A549 (cell line): ENCODE measurements around the gene TRNP1. TPM values are rescaled to one million over a fixed set of nuclear protein-coding genes. Genes with fewer than 3 reads are reported as not detected.

ENCODE experiments used
- ATAC-seq, 2 experiments: fragments of 200-7000 bp in 1 of 2; fragments of >200 bp in 1 of 2; cut with Nextera tagmentation in 1 of 2; cut with Tn5 transposase in 1 of 2; 3 replicates each; pipeline versions ENCODE4 v1.8.0 to v1.9.1; 2018 to 2020; ENCODE audit warnings: mild to moderate bottlenecking in 1 of 2, moderate library complexity in 1 of 2
- CTCF ChIA-PET: fragments of 300-600 bp; sonication (Branson Sonifier 250); formaldehyde crosslinking; extraction: SDS; loops from one replicate; lab custom pipeline; 2021; ENCODE audit warnings: antibody characterized with exemption, inconsistent platforms; lab: Yijun Ruan, JAX
- POLR2A ChIA-PET: fragments of 350-600 bp; formaldehyde crosslinking; extraction: SDS; loops from one replicate; lab custom pipeline; 2021; ENCODE audit warnings: antibody characterized with exemption, inconsistent platforms; lab: Yijun Ruan, JAX
- DNase-seq, 2 experiments: peaks; one replicate each; pipeline versions ENCODE4 v3.0.0 to v3.0.0-alpha.2; 2011 to 2016; ENCODE audit warnings: low read depth in 1 of 2, low spot score in 1 of 2
- FAIRE-seq: peaks from 2 replicates; lab custom pipeline; 2011; peaks lifted over from hg19 to GRCh38; lab: Jason Lieb, UNC
- H3K27ac ChIP-seq, 2 experiments: fragments of >200 bp; sonication (Bioruptor Twin); formaldehyde crosslinking; 3 replicates each; pipeline ENCODE4 v1.5.1; 2016 to 2017
- H3K4me1 ChIP-seq: fragments of >200 bp; sonication (Bioruptor Twin); formaldehyde crosslinking; 3 replicates; pipeline ENCODE4 v1.6.1; 2016
- H3K4me2 ChIP-seq: fragments of >200 bp; sonication (Bioruptor Twin); formaldehyde crosslinking; 3 replicates; pipeline ENCODE4 v1.6.1; 2016
- H3K4me3 ChIP-seq: fragments of >200 bp; sonication (Bioruptor Twin); formaldehyde crosslinking; 3 replicates; pipeline ENCODE4 v1.5.1; 2016
- H3K9me3 ChIP-seq: fragments of >200 bp; sonication (Bioruptor Twin); formaldehyde crosslinking; 3 replicates; pipeline ENCODE4 v1.6.1; 2016
- CEBPB ChIP-seq, 2 experiments: fragments of >200 bp in 1 of 2; sonication (Bioruptor Twin) in 1 of 2; formaldehyde crosslinking in 1 of 2; IDR thresholded peaks; 2 replicates each; pipeline ENCODE4 v1.6.1; 2012 to 2016
- CHD4 ChIP-seq: fragments of 200-600 bp; sonication (generic); IDR thresholded peaks from 2 replicates; pipeline ENCODE4 v1.6.1; 2016; ENCODE audit warnings: antibody characterized with exemption, mild to moderate bottlenecking, borderline replicate concordance
- EHF ChIP-seq: fragments of 250-450 bp; sonication (Bioruptor Pico); IDR thresholded peaks from 2 replicates; pipeline ENCODE4 v1.5.0; 2020; ENCODE audit warnings: mild to moderate bottlenecking
- JUN ChIP-seq, 2 experiments: fragments of >200 bp; sonication (Bioruptor Twin); formaldehyde crosslinking; IDR thresholded peaks; 2 replicates in 1 of 2; 3 replicates in 1 of 2; pipeline ENCODE4 v1.6.1; 2016 to 2017
- MAFK ChIP-seq: fragments of 450-650 bp; IDR thresholded peaks from 2 replicates; pipeline ENCODE4 v1.6.1; 2014; ENCODE audit not compliant: partially characterized antibody
- POLR2AphosphoS2 ChIP-seq: conservative IDR thresholded peaks from 2 replicates; pipeline ENCODE4 v1.6.1; 2012; ENCODE audit warnings: low read length, improper control_type of control experiment, inconsistent platforms
- RARB ChIP-seq: fragments of 250-450 bp; sonication (Bioruptor Pico); IDR thresholded peaks from 2 replicates; pipeline ENCODE4 v1.8.0; 2021; ENCODE audit warnings: mild to moderate bottlenecking, moderate library complexity
- RCOR1 ChIP-seq: fragments of 150-350 bp; IDR thresholded peaks from 2 replicates; pipeline ENCODE4 v1.6.1; 2014; ENCODE audit warnings: antibody characterized with exemption, low read length, low read depth
- SREBF2 ChIP-seq: fragments of 450-650 bp; IDR thresholded peaks from 2 replicates; pipeline ENCODE4 v1.6.1; 2014; ENCODE audit warnings: mild to moderate bottlenecking, moderate library complexity
- ZFP36 ChIP-seq: fragments of 450-650 bp; IDR thresholded peaks from 2 replicates; pipeline ENCODE4 v1.6.1; 2014; ENCODE audit warnings: borderline replicate concordance; ENCODE audit not compliant: partially characterized antibody
- WGBS: methylation state at CpG from one replicate; pipeline ENCODE4 v1.1.6; 2017; ENCODE audit errors: missing lambda C conversion rate; 5-methylcytosine and 5-hydroxymethylcytosine counted together
- polyA plus RNA-seq, 4 experiments: library from polyadenylated mRNA; depleted of rRNA in 3 of 4; stranded (reverse); fragments of >200 nt; fragmentation: RNase III in 1 of 4; extraction: RNeasy Plus Mini Kit Qiagen cat#74134 plus additional on column Dnase treatment in 1 of 4; gene quantifications; 2 replicates in 3 of 4; 3 replicates in 1 of 4; pipeline ENCODE4 v1.2.3, GENCODE V29; 2011 to 2017
- TF ChIP-seq, protein P1 (sequence below): fragments of 450-650 bp; IDR thresholded peaks from 2 replicates; pipeline ENCODE4 v1.6.1; 2014; ENCODE audit warnings: antibody characterized with exemption
- TF ChIP-seq, protein P2 (sequence below): fragments of 200-600 bp; sonication (generic); IDR thresholded peaks from 2 replicates; pipeline ENCODE4 v1.6.1; 2016; ENCODE audit warnings: antibody characterized with exemption, mild to moderate bottlenecking, moderate library complexity

TRNP1 gene
- polyA plus RNA-seq, 2 of the 4 experiments (the other 2 are of a cell fraction) = 73.9 to 113 TPM

DNA sequence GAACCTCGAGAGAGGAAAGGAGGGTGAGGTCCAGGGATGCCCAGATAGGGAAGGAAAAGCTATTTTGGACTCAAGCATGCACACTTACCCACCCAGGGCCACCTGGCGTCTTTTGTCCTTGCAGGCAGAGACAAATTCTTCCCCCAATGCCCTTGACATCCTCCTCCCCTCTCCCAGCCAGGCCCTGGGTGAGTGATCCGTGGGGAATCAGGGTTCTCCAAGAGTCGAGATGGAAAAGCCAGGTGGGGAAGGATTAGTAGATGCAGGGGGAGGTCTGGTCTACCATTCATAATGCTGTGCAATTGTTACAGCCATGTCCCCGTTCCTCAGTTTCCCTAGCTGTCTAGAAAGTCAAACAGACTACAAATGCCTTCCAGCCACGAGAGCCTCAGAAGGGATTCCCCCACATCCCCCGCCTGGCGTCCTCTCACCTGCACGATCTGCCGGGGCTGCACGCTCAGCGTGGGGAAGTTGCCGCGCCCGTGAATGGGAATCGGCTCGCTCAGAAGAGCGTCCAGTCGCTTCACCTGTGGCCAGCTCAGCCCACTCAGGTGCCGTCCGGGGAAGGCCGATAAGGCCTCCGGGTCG is 18.6 kb downstream of the TRNP1 start:
- Histone ChIP-seq H3K9me3 (no peaks in the 10 kb centered on the region), H3K4me3 (peak overlapping the region; percentile 19; the same call in 2 of the 3 replicates), H3K4me2 (peak overlapping the region; percentile 76), H3K4me1 (peaks cover 53% of the 10 kb centered on the region), H3K27ac (peak overlapping the region; percentile 72 to 83)
- 0 out of 6 replicates have a peak, but pooled peaks of 1 of the 2 experiments have one; percentile 5 for ATAC-seq
- POLR2A ChIA-PET = interaction anchor here (1.0 to 1.6 kb wide), 2 partner anchors 14 to 17 kb away, joined by 3 to 5 read pairs; no protein-coding TSS in a partner anchor
- no peak for FAIRE-seq
- no peak for TF ChIP-seq CEBPB (IDR thresholded peaks at IDR 0.05)
- no peak for TF ChIP-seq JUN (IDR thresholded peaks at IDR 0.05)
- CTCF ChIA-PET = interaction anchor here (1.5 to 9.1 kb wide), 4 partner anchors 13 to 45 kb away, joined by 3 to 51 read pairs (median 28); no protein-coding TSS in a partner anchor
- 80% methylated on average over 24 of the region's 24 CpGs for WGBS
- DNase-seq = peak in 1 of 2 experiments; percentile 18

- peaks cover 25% of the 10 kb centered on the region for H3K4me1 ChIP-seq
- DNase-seq = no peak
- TF ChIP-seq JUN (IDR thresholded peaks at IDR 0.05) (no peak), CHD4 (no peak)
- TF ChIP-seq, protein P1, sequence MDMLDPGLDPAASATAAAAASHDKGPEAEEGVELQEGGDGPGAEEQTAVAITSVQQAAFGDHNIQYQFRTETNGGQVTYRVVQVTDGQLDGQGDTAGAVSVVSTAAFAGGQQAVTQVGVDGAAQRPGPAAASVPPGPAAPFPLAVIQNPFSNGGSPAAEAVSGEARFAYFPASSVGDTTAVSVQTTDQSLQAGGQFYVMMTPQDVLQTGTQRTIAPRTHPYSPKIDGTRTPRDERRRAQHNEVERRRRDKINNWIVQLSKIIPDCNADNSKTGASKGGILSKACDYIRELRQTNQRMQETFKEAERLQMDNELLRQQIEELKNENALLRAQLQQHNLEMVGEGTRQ = peak; percentile 42
- TF ChIP-seq, all 56 proteins: peak for 1
- ChIA-PET CTCF (no interaction called here), POLR2A (no interaction called here)
- Histone ChIP-seq H3K4me3 (no peak overlapping the region), H3K4me2 (no peak overlapping the region), H3K27ac (no peak overlapping the region), H3K9me3 (no peaks in the 10 kb centered on the region)
- ATAC-seq (no peak), FAIRE-seq (no peak)
- 41% methylated on average over 2 of the region's 3 CpGs for WGBS
Measured at GRCh38 chr1:27015260-27015659, 21.8 kb downstream of the TRNP1 start.

DNA sequence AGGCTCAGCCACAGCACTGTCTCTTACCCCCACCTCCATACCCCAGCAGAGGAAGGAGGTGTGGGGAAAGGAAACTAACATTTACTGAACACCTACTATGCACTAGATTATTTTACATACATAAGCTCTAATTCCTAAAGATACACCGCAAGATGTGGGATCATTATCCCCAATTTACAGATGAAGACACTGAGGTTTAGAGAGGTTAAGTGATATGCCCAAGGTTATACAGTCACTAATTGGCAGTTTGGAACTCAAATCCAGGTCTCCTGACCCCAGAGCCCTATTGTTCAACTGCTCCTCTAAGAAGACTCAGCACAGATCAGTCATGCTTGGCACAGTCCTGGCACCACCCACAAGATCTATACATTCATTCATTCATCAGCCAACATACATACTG is 22.9 kb downstream of the TRNP1 start:
- TF ChIP-seq SREBF2 = no peak
- no peak for TF ChIP-seq RCOR1
- no peak for TF ChIP-seq ZFP36
- TF ChIP-seq MAFK = no peak
- TF ChIP-seq EHF (CRISPR knock-in tag) = no peak
- CTCF ChIA-PET = interaction anchor here (0.6 to 1.6 kb wide), 5 partner anchors 9 to 695 kb away, joined by 3 to 6 read pairs (median 3); no protein-coding TSS in a partner anchor
- POLR2A ChIA-PET = no interaction called here
- Histone ChIP-seq H3K4me2 (no peak overlapping the region), H3K27ac (no peak overlapping the region), H3K9me3 (no peaks in the 10 kb centered on the region), H3K4me1 (peaks cover 14% of the 10 kb centered on the region), H3K4me3 (no peak overlapping the region)
- ATAC-seq (no peak), FAIRE-seq (no peak), DNase-seq (no peak)
- 94% methylated on average over 1 of the region's 1 CpG for WGBS

DNA sequence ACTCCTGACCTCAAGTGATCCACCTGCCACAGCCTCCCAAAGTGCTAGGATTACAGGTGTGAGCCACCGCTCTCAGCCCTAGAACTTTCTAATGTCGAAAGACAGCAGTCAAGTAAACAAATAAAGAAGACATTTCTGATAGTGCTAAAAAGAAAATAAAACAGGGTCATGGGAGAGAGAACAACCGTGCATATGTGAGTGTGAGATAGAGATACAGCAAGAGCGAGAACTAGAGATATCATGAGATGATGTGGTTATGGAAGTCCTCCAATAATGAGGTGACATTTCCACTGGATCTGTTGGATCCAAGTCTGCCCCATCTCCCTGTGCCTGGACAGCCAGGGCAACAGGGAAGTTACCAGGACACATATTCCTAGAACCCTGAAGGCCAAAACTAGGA is 23.7 kb downstream of the TRNP1 start:
- DNase-seq (no peak), FAIRE-seq (no peak), ATAC-seq (no peak)
- 89% methylated on average over 4 of the region's 4 CpGs for WGBS
- TF ChIP-seq, protein P2, sequence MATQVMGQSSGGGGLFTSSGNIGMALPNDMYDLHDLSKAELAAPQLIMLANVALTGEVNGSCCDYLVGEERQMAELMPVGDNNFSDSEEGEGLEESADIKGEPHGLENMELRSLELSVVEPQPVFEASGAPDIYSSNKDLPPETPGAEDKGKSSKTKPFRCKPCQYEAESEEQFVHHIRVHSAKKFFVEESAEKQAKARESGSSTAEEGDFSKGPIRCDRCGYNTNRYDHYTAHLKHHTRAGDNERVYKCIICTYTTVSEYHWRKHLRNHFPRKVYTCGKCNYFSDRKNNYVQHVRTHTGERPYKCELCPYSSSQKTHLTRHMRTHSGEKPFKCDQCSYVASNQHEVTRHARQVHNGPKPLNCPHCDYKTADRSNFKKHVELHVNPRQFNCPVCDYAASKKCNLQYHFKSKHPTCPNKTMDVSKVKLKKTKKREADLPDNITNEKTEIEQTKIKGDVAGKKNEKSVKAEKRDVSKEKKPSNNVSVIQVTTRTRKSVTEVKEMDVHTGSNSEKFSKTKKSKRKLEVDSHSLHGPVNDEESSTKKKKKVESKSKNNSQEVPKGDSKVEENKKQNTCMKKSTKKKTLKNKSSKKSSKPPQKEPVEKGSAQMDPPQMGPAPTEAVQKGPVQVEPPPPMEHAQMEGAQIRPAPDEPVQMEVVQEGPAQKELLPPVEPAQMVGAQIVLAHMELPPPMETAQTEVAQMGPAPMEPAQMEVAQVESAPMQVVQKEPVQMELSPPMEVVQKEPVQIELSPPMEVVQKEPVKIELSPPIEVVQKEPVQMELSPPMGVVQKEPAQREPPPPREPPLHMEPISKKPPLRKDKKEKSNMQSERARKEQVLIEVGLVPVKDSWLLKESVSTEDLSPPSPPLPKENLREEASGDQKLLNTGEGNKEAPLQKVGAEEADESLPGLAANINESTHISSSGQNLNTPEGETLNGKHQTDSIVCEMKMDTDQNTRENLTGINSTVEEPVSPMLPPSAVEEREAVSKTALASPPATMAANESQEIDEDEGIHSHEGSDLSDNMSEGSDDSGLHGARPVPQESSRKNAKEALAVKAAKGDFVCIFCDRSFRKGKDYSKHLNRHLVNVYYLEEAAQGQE = no peak
- TF ChIP-seq POLR2AphosphoS2 = no peak
- no peak for TF ChIP-seq RARB
- TF ChIP-seq CEBPB (IDR thresholded peaks at IDR 0.05) = no peak
- no peak overlapping the region for H3K4me3 ChIP-seq
- ChIA-PET POLR2A (no interaction called here), CTCF (interaction anchor here (0.9 to 1.8 kb wide), 3 partner anchors 27 to 98 kb away, joined by 3 to 6 read pairs (median 6); no protein-coding TSS in a partner anchor)
- H3K4me1 ChIP-seq = peaks cover 5% of the 10 kb centered on the region
- H3K9me3 ChIP-seq = no peaks in the 10 kb centered on the region
- H3K27ac ChIP-seq = no peak overlapping the region
- H3K4me2 ChIP-seq = no peak overlapping the region
